Activated CD4-positive, alpha-beta T cell treated with anti-CD3 and anti-CD28 coated beads for 36 hours (primary cell): Measurements from ENCODE around the gene NUMBL. TPM values are rescaled to one million over a fixed set of nuclear protein-coding genes. Genes with fewer than 3 reads are reported as not detected.

Experiments used
- ATAC-seq: fragments of 200-7000 bp; cut with Tn5 transposase; one replicate; pipeline ENCODE4 v1.10.0; 2021; ENCODE audit warnings: mild to moderate bottlenecking, moderate library complexity
- CTCF ChIA-PET: fragments of 350-600 bp; sonication (Branson Sonifier 250); formaldehyde crosslinking; loops from one replicate; lab custom pipeline; 2021; ENCODE audit warnings: antibody characterized with exemption; lab: Charles Lee
- POLR2A ChIA-PET: fragments of 350-600 bp; sonication (Branson Sonifier 250); formaldehyde crosslinking; loops from one replicate; lab custom pipeline; 2021; ENCODE audit warnings: antibody characterized with exemption, inconsistent platforms; lab: Charles Lee
- DNase-seq: peaks from one replicate; pipeline ENCODE4 v3.0.0-alpha.2; 2020
- H3K27ac Mint-ChIP-seq: one replicate; pipeline ENCODE4 v1.8.0; 2021; ENCODE audit warnings: mixed read lengths
- H3K27me3 Mint-ChIP-seq: one replicate; pipeline ENCODE4 v1.8.0; 2021; ENCODE audit warnings: mixed read lengths
- H3K36me3 Mint-ChIP-seq: one replicate; pipeline ENCODE4 v1.8.0; 2021; ENCODE audit warnings: low read depth, mixed read lengths
- H3K4me1 Mint-ChIP-seq: one replicate; pipeline ENCODE4 v1.8.0; 2021; ENCODE audit warnings: mixed read lengths
- H3K4me3 Mint-ChIP-seq: one replicate; pipeline ENCODE4 v1.8.0; 2021; ENCODE audit warnings: mild to moderate bottlenecking, moderate library complexity, mixed read lengths
- H3K9me3 Mint-ChIP-seq: one replicate; pipeline ENCODE4 v1.8.0; 2021; ENCODE audit warnings: low read depth, mixed read lengths
- intact Hi-C, 2 experiments: fragments of 100-400 bp; cut with DNase I in 1 of 2; cut with micrococcal nuclease in 1 of 2; formaldehyde crosslinking; loops; one replicate each; pipeline versions ENCODE4 v1.14.2 to v1.15.1; 2022 to 2024; cut with DNase I, micrococcal nuclease
- total RNA-seq, 2 experiments: library from RNA; stranded (reverse); gene quantifications; one replicate each; pipeline ENCODE4 v1.2.3, GENCODE V29; 2021

The NUMBL gene
- total RNA-seq, 2 experiments from 2014 or later = 11.6 to 18.0 TPM

DNA sequence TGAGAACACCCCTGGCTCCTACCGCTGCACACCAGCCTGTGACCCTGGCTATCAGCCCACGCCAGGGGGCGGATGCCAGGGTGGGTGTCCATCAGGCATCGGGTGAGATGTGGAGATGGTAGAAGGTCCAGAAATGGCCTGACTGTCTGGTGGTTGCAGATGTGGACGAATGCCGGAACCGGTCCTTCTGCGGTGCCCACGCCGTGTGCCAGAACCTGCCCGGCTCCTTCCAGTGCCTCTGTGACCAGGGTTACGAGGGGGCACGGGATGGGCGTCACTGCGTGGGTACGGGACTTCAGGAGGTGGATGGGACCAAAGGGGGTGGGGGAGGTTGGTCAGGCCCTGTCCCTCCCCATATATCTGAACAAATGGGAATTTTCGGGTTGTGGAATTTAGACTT, 73.5 kb downstream of the NUMBL start:
- ATAC-seq (no peak), DNase-seq (no peak)
- Mint-ChIP-seq H3K9me3 (no peaks in the 10 kb centered on the region), H3K27me3 (no peaks in the 10 kb centered on the region), H3K4me1 (peaks cover 46% of the 10 kb centered on the region), H3K27ac (peak overlapping the region; percentile 58), H3K36me3 (peaks cover 46% of the 10 kb centered on the region), H3K4me3 (no peak overlapping the region)
- CTCF ChIA-PET = interaction anchor here (0.6 to 2.8 kb wide), 5 partner anchors 10 to 138 kb away, joined by 3 to 15 read pairs (median 3); no protein-coding TSS in a partner anchor
- POLR2A ChIA-PET = no interaction called here
- intact Hi-C loops = loop anchor here in 1 of 2 experiments (5.0 to 10.0 kb wide), 3 partner anchors 735 to 1212 kb away; partner anchors contain the start of genes TGFB1 and ZFP36

- intact Hi-C loops = loop anchor here in 1 of 2 experiments (5.0 to 10.0 kb wide), 3 partner anchors 736 to 1211 kb away; partner anchors contain the start of genes TGFB1 and ZFP36
- Mint-ChIP-seq H3K9me3 (no peaks in the 10 kb centered on the region), H3K4me3 (no peak overlapping the region), H3K4me1 (peaks cover 46% of the 10 kb centered on the region), H3K27me3 (no peaks in the 10 kb centered on the region), H3K27ac (peak overlapping the region; percentile 100), H3K36me3 (peaks cover 41% of the 10 kb centered on the region)
- ChIA-PET POLR2A (interaction anchor here (0.7 kb wide), 1 partner anchor 196 kb away, joined by 3 read pairs; no protein-coding TSS in a partner anchor), CTCF (interaction anchor here (0.6 to 4.0 kb wide), 7 partner anchors 9 to 151 kb away, joined by 3 to 18 read pairs (median 4); partner anchors contain the start of gene LTBP4)
- ATAC-seq = no peak
- DNase-seq = no peak
These were observed 74.3 kb downstream of the NUMBL start for GRCh38 chr19:40616178-40616577.

Other genes starting within 250 kb of the NUMBL start
- 10 to 100 TPM in 1 of 2 experiments, 1 to 10 TPM in 1; 8.4 to 12.0 TPM for gene SERTAD3, start 246.3 kb downstream of the NUMBL start, total RNA-seq
- 10 to 100 TPM; 34.1 to 35.6 TPM for gene BLVRB, start 224.9 kb downstream of the NUMBL start, total RNA-seq
- 1 to 10 TPM; 2.4 to 2.5 TPM for gene SPTBN4, start 223.7 kb downstream of the NUMBL start, total RNA-seq
- gene SHKBP1, start 113.8 kb downstream of the NUMBL start, total RNA-seq = 100 to 1,000 TPM; 100 to 155 TPM
- gene LTBP4, start 89.3 kb downstream of the NUMBL start, total RNA-seq = 100 to 1,000 TPM; 142 to 145 TPM
- gene COQ8B, start 26.2 kb upstream of the NUMBL start, total RNA-seq = 10 to 100 TPM; 21.2 to 29.9 TPM
- 1 to 10 TPM; 4.6 to 5.6 TPM for gene ITPKC, start 26.5 kb upstream of the NUMBL start, total RNA-seq
- gene ACTMAP, start 59.8 kb upstream of the NUMBL start, total RNA-seq = 10 to 100 TPM; 15.0 to 18.0 TPM
- gene SNRPA, start 60.6 kb upstream of the NUMBL start, total RNA-seq = 100 to 1,000 TPM; 245 to 465 TPM
- under 1 TPM in 1 of 2 experiments, not detected in 1; 0.57 TPM for gene MIA, start 84.9 kb upstream of the NUMBL start, total RNA-seq
- gene RAB4B, start 87.6 kb upstream of the NUMBL start, total RNA-seq = 10 to 100 TPM; 26.4 to 33.7 TPM
- 10 to 100 TPM; 85.6 to 86.6 TPM for gene EGLN2, start 108.5 kb upstream of the NUMBL start, total RNA-seq
- gene CYP2A6, start 159.8 kb upstream of the NUMBL start, total RNA-seq = not detected
- gene CYP2A7, start 191.6 kb upstream of the NUMBL start, total RNA-seq = not detected